Smooth muscle cell (in vitro differentiated cells): ENCODE results near the gene RNF5. TPM values are rescaled to one million over a fixed set of nuclear protein-coding genes. Genes with fewer than 3 reads are reported as not detected.

Experiments
- DNase-seq: peaks from one replicate; lab custom pipeline; 2025; ENCODE audit not compliant: unreplicated experiment; lab: John Stamatoyannopoulos, UW
- H2AFZ ChIP-seq: fragments of 200-600 bp; sonication (generic); 2 replicates; pipeline ENCODE4 v1.6.0; 2016; ENCODE audit warnings: antibody characterized with exemption, low read depth, mild to moderate bottlenecking
- H3F3A ChIP-seq: fragments of 200-600 bp; sonication (generic); 2 replicates; pipeline ENCODE4 v1.6.0; 2017; ENCODE audit warnings: antibody characterized with exemption, low read depth
- H3K27ac ChIP-seq: fragments of 200-600 bp; sonication (generic); 2 replicates; pipeline ENCODE4 v1.5.1; 2016; ENCODE audit warnings: low read depth, mild to moderate bottlenecking
- H3K27me3 ChIP-seq: fragments of 200-600 bp; sonication (generic); 2 replicates; pipeline ENCODE4 v1.6.1; 2016; ENCODE audit warnings: low read depth, mild to moderate bottlenecking
- H3K36me3 ChIP-seq: fragments of 200-600 bp; sonication (generic); 2 replicates; pipeline ENCODE4 v1.5.1; 2016; ENCODE audit warnings: low read depth
- H3K4me1 ChIP-seq: fragments of 200-600 bp; sonication (generic); 2 replicates; pipeline ENCODE4 v1.5.1; 2016; ENCODE audit warnings: low read depth
- H3K4me2 ChIP-seq: fragments of 200-600 bp; sonication (generic); 2 replicates; pipeline ENCODE4 v1.6.0; 2016; ENCODE audit warnings: mild to moderate bottlenecking
- H3K4me3 ChIP-seq: fragments of 200-600 bp; sonication (generic); 2 replicates; pipeline ENCODE4 v1.5.1; 2016; ENCODE audit warnings: mild to moderate bottlenecking
- H3K79me2 ChIP-seq: fragments of 200-600 bp; sonication (generic); 2 replicates; pipeline ENCODE4 v1.6.0; 2016; ENCODE audit warnings: low read depth, mild to moderate bottlenecking
- H3K9ac ChIP-seq: fragments of 200-600 bp; sonication (generic); 2 replicates; pipeline ENCODE4 v1.6.0; 2016; ENCODE audit warnings: low read depth
- H3K9me3 ChIP-seq: fragments of 200-600 bp; sonication (generic); replicated peaks from 2 replicates; pipeline ENCODE4 v1.5.1; 2016; ENCODE audit warnings: low read depth
- H4K20me1 ChIP-seq: fragments of 200-600 bp; sonication (generic); 2 replicates; pipeline ENCODE4 v1.6.0; 2016; ENCODE audit warnings: low read depth
- CTCF ChIP-seq: fragments of 200-600 bp; sonication (generic); IDR thresholded peaks from 2 replicates; pipeline ENCODE4 v1.5.1; 2017; ENCODE audit warnings: borderline replicate concordance, mild to moderate bottlenecking, antibody characterized with exemption; ENCODE audit not compliant: insufficient read depth, poor library complexity, severe bottlenecking
- WGBS: methylation state at CpG from one replicate; pipeline ENCODE4 v1.1.7; 2016; ENCODE audit warnings: low lambda C conversion rate; 5-methylcytosine and 5-hydroxymethylcytosine counted together
- polyA plus RNA-seq: library from polyadenylated mRNA; unstranded; fragments of >200 nt; fragmentation: Nextera tagmentation; extraction: Ambion mirVana; gene quantifications from 2 replicates; pipeline ENCODE4 v1.2.1, GENCODE V29; 2016
- total RNA-seq: library from RNA; depleted of rRNA; stranded (reverse); fragments of >200 nt; gene quantifications from 2 replicates; pipeline ENCODE4 v1.2.3, GENCODE V29; 2014

Gene RNF5
- total and polyA plus RNA-seq, 2 experiments from 2014 or later = 49.3 to 75.9 TPM

DNA sequence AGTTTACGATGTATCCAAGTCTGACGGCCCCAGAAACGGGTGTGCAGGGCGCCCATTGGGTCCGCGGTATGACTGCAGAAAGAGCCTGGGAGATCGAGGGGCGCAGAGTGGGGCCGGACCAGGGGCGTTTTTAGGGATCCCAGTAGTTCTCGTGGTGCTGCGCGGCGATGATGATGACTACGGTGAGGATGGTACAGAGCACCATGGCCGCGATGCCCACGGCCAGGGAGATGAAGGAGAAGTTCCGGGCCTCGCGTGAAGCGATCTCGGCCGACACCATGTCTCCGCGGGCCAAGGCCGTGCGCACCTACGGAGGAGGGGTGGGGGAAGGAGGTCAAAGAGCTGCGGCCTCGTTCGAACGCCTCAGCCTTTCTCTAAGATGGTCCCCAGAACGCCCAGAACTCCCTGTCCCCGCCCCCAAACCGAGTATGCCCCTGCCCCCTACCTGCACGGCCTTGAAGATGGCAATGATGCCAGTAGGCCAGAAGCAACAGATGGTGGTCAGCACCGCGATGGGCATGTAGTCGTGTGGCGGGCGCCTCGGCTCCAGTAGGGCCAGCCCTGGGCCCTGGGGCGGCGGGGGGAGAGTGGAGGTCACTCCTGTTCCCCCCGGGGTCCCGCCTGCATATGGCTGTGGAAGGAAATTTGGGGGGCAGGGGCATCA, 29.0 kb upstream of the RNF5 start:
- Histone ChIP-seq H3K9me3 (no peaks in the 10 kb centered on the region), H3K4me3 (peak overlapping the region; percentile 32), H3K4me2 (peak overlapping the region; percentile 52)

GRCh38 chr6:32149932-32150870, 28.0 kb upstream of the RNF5 start:
- peaks cover 26% of the 10 kb centered on the region for H3K27me3 ChIP-seq
- H3F3A ChIP-seq = no peaks in the 10 kb centered on the region
- 24% methylated on average over 37 of the region's 55 CpGs for WGBS
- H3K27ac ChIP-seq = no peak overlapping the region
- no peak overlapping the region for H3K9ac ChIP-seq
- peak overlapping the region; percentile 27 for H3K4me3 ChIP-seq
- peaks cover 17% of the 10 kb centered on the region for H3K4me1 ChIP-seq
- no peaks in the 10 kb centered on the region for H3K9me3 ChIP-seq
- H4K20me1 ChIP-seq = no peaks in the 10 kb centered on the region
- no peak overlapping the region for H2AFZ ChIP-seq
- TF ChIP-seq CTCF = no peak
- H3K4me2 ChIP-seq = peak overlapping the region; percentile 90
- no peaks in the 10 kb centered on the region for H3K36me3 ChIP-seq
- peaks cover 9% of the 10 kb centered on the region for H3K79me2 ChIP-seq
- DNase-seq = no peak

More for the DNA sequence above, 29.0 kb upstream of the RNF5 start:
- no peak for DNase-seq
- H3K79me2 ChIP-seq = no peaks in the 10 kb centered on the region
- H3K27me3 ChIP-seq = peaks cover 26% of the 10 kb centered on the region
- H4K20me1 ChIP-seq = no peaks in the 10 kb centered on the region
- H3K9ac ChIP-seq = no peak overlapping the region
- WGBS = 55% methylated on average over 47 of the region's 47 CpGs
- H2AFZ ChIP-seq = no peak overlapping the region
- no peak for TF ChIP-seq CTCF
- no peaks in the 10 kb centered on the region for H3F3A ChIP-seq
- no peak overlapping the region for H3K27ac ChIP-seq
- peaks cover 12% of the 10 kb centered on the region for H3K4me1 ChIP-seq
- H3K36me3 ChIP-seq = no peaks in the 10 kb centered on the region

GRCh38 chr6:32151181-32151862, 26.9 kb upstream of the RNF5 start:
- Histone ChIP-seq H3K79me2 (peaks cover 10% of the 10 kb centered on the region), H3K4me3 (peak overlapping the region; percentile 85), H3K36me3 (no peaks in the 10 kb centered on the region)

More at GRCh38 chr6:32151181-32151862, 26.9 kb upstream of the RNF5 start:
- Histone ChIP-seq H3K27me3 (peaks cover 26% of the 10 kb centered on the region), H3K4me2 (peak overlapping the region; percentile 90), H4K20me1 (no peaks in the 10 kb centered on the region), H3K4me1 (peaks cover 18% of the 10 kb centered on the region), H3K9ac (no peak overlapping the region), H3K27ac (no peak overlapping the region), H3F3A (no peaks in the 10 kb centered on the region), H3K9me3 (no peaks in the 10 kb centered on the region), H2AFZ (no peak overlapping the region)
- 46% methylated on average over 5 of the region's 8 CpGs for WGBS
- TF ChIP-seq CTCF = no peak
- no peak for DNase-seq
